ENCODE results near the gene GRM7. TPM values are rescaled to one million over a fixed set of nuclear protein-coding genes. Genes with fewer than 3 reads are reported as not detected.

Gene GRM7
- total RNA-seq, 2 experiments from 2014 or later, result not detected

DNA sequence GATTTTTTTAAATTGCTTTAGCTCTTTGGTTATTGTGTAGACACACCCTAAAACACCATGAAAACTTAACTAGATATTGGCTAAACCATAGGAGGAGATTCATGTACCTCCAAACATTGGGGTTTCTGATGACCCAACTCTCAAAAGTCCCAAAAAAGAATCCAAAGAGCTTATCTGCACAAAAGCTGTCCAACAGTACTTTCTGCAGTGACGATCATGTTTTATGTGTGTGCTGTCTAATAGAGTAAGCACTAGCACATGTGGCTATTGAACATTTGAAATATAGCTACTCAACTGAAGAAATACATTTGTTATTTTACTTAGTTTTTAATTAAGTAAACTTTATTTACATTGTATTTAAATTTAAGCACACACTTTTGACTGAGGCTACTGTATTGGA, 822.5 kb downstream of the GRM7 start:
- Mint-ChIP-seq H3K4me1 (ENCODE audit: low read depth) (no peaks in the 10 kb centered on the region), H3K27ac (no peak overlapping the region), H3K27me3 (no peaks in the 10 kb centered on the region), H3K36me3 (ENCODE audit: low read depth) (no peaks in the 10 kb centered on the region), H3K9me3 (no peaks in the 10 kb centered on the region), H3K4me3 (no peak overlapping the region)
- ChIA-PET CTCF (interaction anchor here (1.4 kb wide), 1 partner anchor 12 kb away, joined by 3 read pairs; no protein-coding TSS in a partner anchor), POLR2A (no interaction called here)
- TF ChIP-seq, protein P1, sequence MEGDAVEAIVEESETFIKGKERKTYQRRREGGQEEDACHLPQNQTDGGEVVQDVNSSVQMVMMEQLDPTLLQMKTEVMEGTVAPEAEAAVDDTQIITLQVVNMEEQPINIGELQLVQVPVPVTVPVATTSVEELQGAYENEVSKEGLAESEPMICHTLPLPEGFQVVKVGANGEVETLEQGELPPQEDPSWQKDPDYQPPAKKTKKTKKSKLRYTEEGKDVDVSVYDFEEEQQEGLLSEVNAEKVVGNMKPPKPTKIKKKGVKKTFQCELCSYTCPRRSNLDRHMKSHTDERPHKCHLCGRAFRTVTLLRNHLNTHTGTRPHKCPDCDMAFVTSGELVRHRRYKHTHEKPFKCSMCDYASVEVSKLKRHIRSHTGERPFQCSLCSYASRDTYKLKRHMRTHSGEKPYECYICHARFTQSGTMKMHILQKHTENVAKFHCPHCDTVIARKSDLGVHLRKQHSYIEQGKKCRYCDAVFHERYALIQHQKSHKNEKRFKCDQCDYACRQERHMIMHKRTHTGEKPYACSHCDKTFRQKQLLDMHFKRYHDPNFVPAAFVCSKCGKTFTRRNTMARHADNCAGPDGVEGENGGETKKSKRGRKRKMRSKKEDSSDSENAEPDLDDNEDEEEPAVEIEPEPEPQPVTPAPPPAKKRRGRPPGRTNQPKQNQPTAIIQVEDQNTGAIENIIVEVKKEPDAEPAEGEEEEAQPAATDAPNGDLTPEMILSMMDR (IDR thresholded peaks at IDR 0.05), result no peak
- DNase-seq, result no peak
- intact Hi-C loops (cut with micrococcal nuclease), result no loop called here
- ATAC-seq, result no peak

DNA sequence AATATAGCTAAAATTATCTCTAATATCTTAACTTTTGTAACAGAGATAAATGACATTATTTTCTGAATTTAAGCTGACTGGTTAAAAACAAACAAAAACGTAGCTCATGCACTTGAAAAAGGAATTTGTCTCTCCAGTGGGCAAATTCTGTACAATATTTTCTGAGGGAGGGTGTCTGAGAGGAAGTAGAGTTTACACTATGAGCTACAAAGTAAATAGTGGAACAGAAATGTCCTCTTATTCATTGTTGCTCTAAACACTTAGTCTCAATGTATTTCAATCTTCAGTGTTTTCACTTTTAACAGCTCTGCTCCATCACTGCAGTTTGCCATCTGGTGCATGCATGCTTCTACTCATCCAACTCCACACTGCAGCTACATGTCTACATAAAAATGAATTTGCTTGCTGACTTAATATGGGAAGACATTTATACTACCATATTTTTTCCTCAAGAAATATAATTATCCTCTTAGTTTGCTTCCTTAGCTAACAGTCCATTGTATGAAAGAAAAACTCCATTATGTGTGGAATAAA, 823.3 kb downstream of the GRM7 start:
- ATAC-seq (no peak), DNase-seq (no peak)
- ChIA-PET CTCF (interaction anchor here (1.4 kb wide), 1 partner anchor 11 kb away, joined by 3 read pairs; no protein-coding TSS in a partner anchor), POLR2A (no interaction called here)
- no peaks in the 10 kb centered on the region for H3K36me3 Mint-ChIP-seq (ENCODE audit: low read depth)
- H3K27ac Mint-ChIP-seq, result no peak overlapping the region
- intact Hi-C loops (cut with micrococcal nuclease), result no loop called here
- no peaks in the 10 kb centered on the region for H3K9me3 Mint-ChIP-seq
- H3K27me3 Mint-ChIP-seq, result no peaks in the 10 kb centered on the region
- no peak overlapping the region for H3K4me3 Mint-ChIP-seq
- TF ChIP-seq, protein P1 (IDR thresholded peaks at IDR 0.05), result no peak
- H3K4me1 Mint-ChIP-seq (ENCODE audit: low read depth), result no peaks in the 10 kb centered on the region

DNA sequence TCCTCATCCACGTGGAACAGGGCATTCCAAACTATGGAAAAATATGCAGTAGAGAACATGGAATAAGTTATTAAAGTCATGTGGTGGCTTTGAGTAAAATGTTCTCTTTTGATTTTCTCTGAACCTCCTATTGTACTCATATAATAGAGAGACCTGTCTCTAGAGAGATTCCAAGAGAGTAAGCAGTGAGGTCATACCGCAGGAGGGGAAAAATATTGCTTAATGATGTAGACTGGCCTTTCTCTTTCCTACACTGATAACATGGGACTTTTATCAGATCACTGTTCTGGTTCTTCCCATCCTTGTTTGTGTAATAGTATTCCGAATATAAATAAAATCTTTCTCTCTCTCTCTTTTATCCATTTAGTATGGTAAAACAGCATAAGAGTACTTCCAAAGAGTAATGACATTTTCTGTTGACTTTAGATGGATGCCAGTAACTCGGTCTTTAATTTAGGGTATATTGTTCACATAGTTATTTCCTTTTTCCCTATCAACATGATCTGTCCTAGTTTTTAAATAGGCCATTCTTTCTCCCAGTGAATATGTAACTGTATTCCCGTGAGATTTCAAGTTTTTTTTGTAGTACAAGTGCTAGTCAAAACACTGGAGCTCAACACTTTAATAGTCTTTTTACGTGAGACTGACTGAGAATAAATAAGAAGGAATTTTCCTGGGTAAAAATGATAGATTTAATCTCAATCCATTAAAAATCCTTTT, 826.7 kb downstream of the GRM7 start:
- intact Hi-C loops (cut with micrococcal nuclease), result no loop called here
- TF ChIP-seq, protein P1 (IDR thresholded peaks at IDR 0.05), result no peak
- Mint-ChIP-seq H3K9me3 (no peaks in the 10 kb centered on the region), H3K27ac (no peak overlapping the region), H3K4me1 (ENCODE audit: low read depth) (no peaks in the 10 kb centered on the region), H3K4me3 (no peak overlapping the region), H3K27me3 (no peaks in the 10 kb centered on the region), H3K36me3 (ENCODE audit: low read depth) (no peaks in the 10 kb centered on the region)
- CTCF ChIA-PET, result no interaction called here
- POLR2A ChIA-PET, result no interaction called here
- ATAC-seq, result no peak
- DNase-seq, result no peak

DNA sequence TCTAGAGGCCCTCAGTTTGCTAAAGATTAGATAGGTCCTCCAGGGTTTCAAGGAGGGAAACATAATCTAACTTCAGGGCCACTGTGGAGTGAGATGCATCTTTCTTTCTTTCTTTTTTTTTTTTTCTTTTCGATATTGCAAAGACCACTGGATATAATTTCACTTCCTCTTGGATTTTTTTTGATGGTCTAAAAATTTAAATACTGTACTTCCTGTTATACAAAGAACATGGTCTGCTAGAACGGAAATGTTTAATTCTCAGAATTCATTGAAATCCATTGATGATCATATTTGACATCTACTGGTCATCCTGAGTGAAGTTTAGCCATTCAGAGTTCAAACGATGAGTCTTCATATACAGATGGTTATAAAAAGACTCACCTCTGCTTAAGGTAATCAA, 832.0 kb downstream of the GRM7 start:
- Mint-ChIP-seq H3K27me3 (no peaks in the 10 kb centered on the region), H3K4me3 (no peak overlapping the region), H3K36me3 (ENCODE audit: low read depth) (no peaks in the 10 kb centered on the region), H3K9me3 (no peaks in the 10 kb centered on the region), H3K4me1 (ENCODE audit: low read depth) (no peaks in the 10 kb centered on the region), H3K27ac (no peak overlapping the region)
- TF ChIP-seq, protein P1 (IDR thresholded peaks at IDR 0.05), result no peak
- no peak for DNase-seq
- intact Hi-C loops (cut with micrococcal nuclease), result no loop called here
- ChIA-PET POLR2A (no interaction called here), CTCF (no interaction called here)
- ATAC-seq, result no peak

DNA sequence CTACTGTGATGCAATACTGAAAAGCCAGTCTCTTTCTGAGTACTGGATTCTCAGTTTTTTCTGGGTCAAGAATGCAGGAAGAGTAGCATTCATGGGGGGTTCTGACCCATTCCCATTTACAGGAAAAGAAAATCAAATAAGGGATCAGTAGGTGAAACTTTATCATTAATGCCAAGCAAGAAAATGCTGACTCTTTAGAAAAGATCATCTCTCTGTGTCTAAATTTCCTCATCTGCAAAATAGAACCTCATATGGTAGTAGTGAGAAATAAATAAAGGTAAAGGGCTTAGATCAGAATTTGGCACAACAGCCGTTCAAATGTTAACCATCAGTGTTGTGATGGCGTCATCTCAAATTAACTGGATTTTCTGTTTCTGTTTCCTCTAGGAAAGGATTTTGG, 833.1 kb downstream of the GRM7 start:
- POLR2A ChIA-PET, result no interaction called here
- ATAC-seq (no peak), DNase-seq (no peak)
- no peak overlapping the region for H3K27ac Mint-ChIP-seq
- H3K9me3 Mint-ChIP-seq, result no peaks in the 10 kb centered on the region
- no peak overlapping the region for H3K4me3 Mint-ChIP-seq
- H3K36me3 Mint-ChIP-seq (ENCODE audit: low read depth), result no peaks in the 10 kb centered on the region
- no peaks in the 10 kb centered on the region for H3K27me3 Mint-ChIP-seq
- H3K4me1 Mint-ChIP-seq (ENCODE audit: low read depth), result no peaks in the 10 kb centered on the region
- CTCF ChIA-PET, result no interaction called here
- intact Hi-C loops (cut with micrococcal nuclease), result no loop called here
- TF ChIP-seq, protein P1 (IDR thresholded peaks at IDR 0.05), result no peak
